Coronary artery (tissue), 2 donors: ENCODE data around the gene RASGRF1.

ENCODE experiments used
- DNase-seq: peaks from one replicate; pipeline ENCODE4 v3.0.0-alpha.2; 2017; ENCODE audit warnings: low spot score
- H3K27ac ChIP-seq, 2 donors: fragments of 200-600 bp; sonication (generic); one replicate each; pipeline ENCODE4 v1.5.1; 2016 to 2019
- H3K4me3 ChIP-seq: fragments of 200-600 bp; sonication (generic); 2 replicates; pipeline ENCODE4 v1.5.1; 2016; ENCODE audit warnings: mild to moderate bottlenecking, moderate library complexity
- CTCF ChIP-seq: fragments of 200-600 bp; sonication (generic); IDR thresholded peaks from one replicate; pipeline ENCODE4 v1.5.1; 2019; ENCODE audit warnings: antibody characterized with exemption

Gene RASGRF1

DNA sequence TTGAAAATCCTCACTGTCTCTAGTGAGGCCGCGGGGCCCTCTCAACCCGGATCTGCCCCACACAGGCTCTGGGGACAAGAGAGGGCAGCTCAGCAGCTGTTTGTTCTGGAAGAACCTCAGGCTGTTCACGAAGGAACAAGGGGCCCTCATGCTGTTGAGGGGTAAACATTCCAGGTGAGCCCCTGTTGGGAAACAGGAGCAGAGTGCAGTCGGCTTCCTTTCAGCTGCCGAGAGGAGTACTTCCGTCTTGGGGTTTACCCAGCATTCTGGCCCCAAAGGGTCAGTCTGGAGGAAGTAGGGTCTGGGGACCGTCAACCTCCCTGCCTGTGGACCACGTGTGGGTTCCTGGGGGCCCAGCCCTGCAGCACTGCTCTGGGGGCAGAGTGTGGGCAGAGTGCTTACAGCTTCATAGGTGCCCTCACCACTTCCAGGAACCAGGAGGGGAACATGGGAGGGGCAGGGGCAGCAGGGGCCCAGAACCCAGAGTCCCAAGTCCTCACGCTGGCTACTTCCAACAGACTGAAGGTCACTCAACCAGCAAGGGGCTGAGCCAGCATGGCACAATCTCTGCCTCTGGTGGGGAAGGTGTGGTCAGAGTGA is 96.5 kb downstream of the RASGRF1 start:
- H3K27ac ChIP-seq: no peak overlapping the region
- DNase-seq: no peak

GRCh38 chr15:78993257-78993930 is 97.2 kb downstream of the RASGRF1 start:
- Histone ChIP-seq H3K27ac (no peak overlapping the region), H3K4me3 (no peak overlapping the region)
- no peak for TF ChIP-seq CTCF
- DNase-seq: no peak

More for the DNA sequence above, 96.5 kb downstream of the RASGRF1 start:
- no peak for TF ChIP-seq CTCF
- H3K4me3 ChIP-seq: no peak overlapping the region

DNA sequence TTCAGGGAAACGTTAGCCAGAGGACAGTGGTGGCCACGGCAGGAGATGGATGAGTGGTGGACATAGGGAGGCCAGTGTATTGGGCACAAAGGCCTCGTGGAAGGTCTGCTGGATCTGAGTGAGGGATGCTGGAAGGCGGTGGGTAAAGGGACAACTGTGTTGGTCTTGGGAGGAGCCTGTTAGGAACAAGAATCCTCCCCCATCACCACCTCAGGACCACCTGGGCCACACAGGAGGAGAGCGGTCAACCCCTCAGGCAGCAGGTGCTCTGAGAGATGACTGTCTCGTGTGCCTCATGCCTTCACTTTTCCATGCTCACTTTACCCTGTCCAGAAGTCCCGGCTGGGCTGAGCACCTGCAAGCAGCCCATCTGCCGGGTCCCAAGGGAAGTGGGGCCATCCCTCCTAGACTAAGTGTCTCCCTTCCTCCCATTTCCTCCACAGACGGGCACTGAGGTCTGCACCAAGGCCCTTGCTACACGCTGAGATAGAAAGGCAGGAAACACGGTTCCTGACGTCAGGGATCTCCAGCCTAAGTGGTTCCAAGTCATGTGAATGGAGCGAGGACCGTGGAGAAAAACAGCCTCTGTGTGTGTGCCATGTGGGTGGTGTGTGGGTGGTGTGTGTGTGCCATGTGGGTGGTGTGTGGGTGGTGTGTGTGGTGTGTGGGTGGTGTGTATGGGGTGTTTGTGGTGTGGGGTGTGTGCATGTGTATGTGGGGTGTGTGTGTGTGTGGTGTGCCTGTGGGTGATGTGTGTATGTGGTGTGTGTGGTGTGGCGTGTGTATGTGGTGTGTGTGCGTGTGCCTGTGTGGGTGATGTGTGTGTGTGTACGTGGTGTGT is 97.9 kb downstream of the RASGRF1 start:
- no peak for DNase-seq
- Histone ChIP-seq H3K4me3 (no peak overlapping the region), H3K27ac (no peak overlapping the region)
- TF ChIP-seq CTCF: no peak

- DNase-seq: no peak
- TF ChIP-seq CTCF: no peak
These were observed 98.7 kb downstream of the RASGRF1 start for GRCh38 chr15:78991879-78992278.

DNA sequence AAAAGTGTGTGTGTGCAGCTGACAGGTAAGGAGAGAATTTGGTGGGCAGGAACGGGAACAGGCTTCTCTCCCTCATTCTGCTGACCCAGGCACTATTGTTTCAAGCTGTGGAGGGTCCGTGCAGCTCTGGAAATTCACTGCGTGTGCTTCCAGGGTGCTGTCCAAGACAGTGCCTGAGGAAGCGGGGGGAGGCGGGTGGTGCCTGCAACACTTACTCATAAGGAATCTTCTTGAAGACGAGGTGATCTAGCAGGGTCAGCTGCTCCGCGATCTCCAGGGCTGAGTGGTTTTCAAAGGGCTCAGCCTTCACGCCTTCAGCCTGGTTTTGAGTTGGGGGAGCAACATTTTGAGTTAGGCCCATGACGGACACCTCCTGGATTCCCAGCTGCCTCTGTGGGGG is 99.1 kb downstream of the RASGRF1 start:
- DNase-seq: no peak
- no peak overlapping the region for H3K27ac ChIP-seq
- no peak for TF ChIP-seq CTCF
- H3K4me3 ChIP-seq: no peak overlapping the region

More at GRCh38 chr15:78991879-78992278, 98.7 kb downstream of the RASGRF1 start:
- Histone ChIP-seq H3K4me3 (no peak overlapping the region), H3K27ac (no peak overlapping the region)

DNA sequence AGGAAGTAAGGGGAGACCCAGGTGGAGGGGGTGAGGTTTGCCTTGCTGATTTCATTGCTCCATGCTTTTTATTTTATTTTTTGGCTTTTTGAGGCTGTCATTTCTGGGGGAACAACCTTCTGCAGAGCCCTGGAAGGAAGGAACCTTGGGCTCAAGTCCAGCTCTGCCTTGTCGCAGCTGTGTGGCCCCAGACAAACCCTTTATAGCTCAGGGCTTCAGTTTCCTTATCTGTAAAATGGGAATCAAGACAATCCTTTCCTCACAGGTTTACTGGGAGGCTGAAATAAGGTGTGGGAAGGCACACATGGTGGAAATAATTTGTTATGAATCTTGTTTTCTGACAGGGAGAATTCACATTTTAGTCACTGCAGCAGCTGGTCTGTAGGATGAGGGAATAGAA is 100.3 kb downstream of the RASGRF1 start:
- DNase-seq: no peak
- no peak overlapping the region for H3K27ac ChIP-seq
- no peak for TF ChIP-seq CTCF
- H3K4me3 ChIP-seq: no peak overlapping the region
